Putamen (tissue), 1 donor: ENCODE data around the gene IFI27L2.

Experiments
- DNase-seq: peaks from one replicate; pipeline ENCODE4 v3.0.0-alpha.2; 2016; ENCODE audit warnings: low spot score

IFI27L2 gene

DNA sequence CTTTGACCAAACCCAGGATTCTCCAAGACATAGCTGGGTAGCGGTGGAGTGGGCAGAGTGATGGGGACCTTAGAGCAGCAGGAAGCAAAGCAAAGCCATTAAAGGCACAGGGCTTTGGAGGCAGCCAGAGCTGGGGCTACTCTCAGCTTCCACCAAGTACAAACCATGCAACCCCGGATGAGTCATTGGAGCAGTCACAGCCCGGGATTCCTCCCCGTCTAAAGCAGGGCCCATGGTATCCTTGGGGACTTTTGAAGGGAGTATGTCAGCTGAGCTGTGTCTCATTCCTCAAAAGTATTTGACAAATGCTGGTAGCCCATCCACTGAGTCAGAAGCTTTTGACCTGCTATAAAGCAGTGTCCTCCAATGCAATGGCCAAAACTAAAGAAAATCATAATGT, 28.6 kb downstream of the IFI27L2 start:
- no peak for DNase-seq

DNA sequence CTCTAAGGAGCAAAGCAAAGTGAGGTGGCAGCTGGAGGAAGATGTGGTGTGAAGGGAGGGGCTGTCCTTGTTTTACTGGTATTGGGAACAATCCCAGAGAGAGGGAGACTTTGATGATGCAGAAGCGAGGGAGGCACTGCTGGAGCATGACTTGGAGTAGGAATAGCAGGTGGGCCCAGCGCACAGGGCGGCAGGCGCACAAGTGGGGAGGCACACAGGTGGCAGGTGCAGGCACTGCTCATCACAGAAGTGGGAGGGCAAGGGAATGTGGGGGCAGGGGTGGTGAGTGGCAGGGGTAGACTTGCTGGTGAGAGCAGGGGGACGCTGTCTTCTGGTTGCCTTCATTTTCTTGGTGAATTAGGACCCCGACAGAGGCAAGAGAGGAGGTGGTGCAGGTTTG, 30.4 kb downstream of the IFI27L2 start:
- DNase-seq = peak; percentile 31

DNA sequence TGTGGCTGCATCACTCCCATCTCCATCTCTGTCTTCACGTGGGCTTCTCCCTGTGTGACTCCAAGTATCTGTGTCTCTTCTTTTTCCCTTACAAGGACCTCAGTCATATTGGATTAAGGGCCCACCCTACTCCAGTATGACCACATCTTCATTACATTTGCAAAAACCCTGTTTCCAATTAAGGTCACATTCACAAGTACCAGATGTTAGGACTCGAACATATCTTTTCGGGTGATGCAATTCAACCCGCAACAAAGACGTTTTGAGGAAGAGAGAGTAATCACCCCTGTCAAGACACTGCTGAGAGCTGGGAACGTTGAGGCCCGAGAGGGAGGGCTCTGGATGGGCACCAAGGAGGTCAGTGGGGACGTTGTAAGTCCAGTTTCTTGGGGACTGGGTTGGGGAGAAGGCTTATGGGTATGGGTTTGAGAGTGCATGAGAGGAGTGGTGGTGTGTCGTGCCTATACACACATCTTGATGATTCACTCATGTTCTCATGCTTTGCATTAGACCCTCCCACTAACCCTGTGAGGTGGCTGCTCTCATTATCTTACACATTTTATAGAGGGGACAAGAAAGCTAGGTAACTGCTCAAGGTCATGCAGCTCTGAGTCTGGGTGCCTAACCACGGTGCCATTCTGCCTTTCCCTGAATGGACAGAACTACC, 30.9 kb downstream of the IFI27L2 start:
- no peak for DNase-seq

DNA sequence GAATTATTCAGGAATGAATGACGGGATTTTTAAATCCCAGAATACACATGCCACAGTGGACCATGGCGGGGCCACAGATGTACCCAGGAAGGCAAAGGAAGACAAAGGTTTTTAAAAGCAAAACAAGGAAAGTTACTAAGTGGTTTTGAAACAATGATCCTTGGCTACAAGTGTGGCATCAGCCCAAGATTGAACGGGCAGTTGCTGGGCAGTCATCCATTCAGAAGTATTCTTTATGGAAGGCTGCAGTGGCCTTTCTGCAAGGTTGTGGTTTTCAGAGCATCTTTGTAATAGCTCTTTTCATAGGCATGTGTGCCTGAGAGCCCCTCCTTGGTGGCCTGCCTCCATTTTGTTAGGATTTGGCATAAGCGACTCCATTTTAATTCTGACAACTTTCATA, 32.3 kb downstream of the IFI27L2 start:
- no peak for DNase-seq

DNA sequence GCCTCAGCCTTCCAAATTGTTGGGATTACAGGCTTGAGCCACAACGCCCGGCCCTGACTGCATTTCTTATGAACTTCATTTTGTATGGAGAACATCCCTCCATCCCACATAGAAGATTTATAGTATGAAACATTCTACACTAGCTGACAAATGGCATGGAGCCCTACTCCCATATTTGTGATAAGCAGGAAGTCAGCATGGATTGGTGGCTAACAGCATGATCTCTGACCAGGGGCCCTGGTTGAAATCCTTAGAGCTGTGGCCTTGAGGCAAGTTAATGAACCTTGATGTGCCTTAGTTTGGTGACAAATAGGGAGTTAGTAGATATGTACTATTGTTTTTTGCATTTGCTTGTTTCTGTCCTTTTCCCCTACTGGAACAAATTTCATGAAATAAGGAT, 36.0 kb downstream of the IFI27L2 start:
- no peak for DNase-seq

DNA sequence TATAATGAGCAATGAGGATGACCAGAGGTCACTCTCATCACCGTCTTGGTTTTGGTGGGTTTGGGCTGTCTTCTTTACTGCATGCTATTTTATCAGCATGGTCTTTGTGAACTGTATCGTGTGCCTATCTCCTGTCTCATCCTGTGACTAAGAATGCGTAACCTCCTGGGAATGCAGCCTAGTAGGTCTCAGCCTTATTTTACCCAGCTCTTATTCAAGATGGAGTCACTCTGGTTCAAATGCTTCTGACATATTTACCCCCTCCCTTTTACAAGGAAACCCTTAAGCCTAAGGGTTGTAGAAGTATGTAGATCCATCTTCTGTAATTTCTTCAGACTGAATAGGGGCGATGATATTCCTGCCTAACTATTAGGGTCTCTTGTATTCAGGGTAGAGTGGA, 39.9 kb downstream of the IFI27L2 start:
- no peak for DNase-seq

DNA sequence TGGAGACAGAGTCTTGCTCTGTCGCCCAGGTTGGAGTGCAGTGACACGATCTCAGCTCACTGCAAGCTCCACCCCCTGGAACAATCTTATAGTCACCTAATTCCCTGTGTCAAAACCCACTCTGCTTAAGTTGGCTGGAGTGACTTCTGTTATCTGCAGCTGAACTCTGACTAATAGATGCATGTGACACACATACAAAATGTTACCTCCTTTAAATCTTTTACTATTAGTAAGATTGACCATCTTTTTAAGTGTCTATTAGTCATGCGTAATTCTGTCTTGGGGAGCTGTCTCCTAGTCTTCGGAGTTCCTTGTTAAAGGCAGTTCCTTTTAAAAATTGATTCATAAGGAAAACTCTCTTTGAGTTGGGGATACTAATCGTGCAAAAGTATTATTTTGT, 40.9 kb downstream of the IFI27L2 start:
- DNase-seq = no peak

DNA sequence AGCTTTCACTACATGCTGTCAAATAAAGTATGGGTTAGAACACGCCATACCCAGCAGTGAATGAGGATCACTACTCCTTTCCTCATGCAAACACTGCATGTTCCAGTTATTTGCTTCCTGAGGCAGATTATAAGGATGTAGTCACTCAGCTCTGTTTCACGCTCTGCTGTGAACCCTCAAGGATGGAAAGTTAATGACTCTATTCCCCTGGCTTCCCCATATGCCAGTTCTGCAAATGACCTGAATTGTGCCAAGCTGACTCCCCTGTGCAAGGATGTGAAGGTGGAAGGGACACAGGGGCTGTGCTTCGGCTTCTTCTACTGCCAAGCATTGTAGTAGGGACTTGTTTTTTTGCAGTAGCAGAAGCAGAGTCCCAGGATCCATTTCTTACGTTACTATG, 41.5 kb downstream of the IFI27L2 start:
- no peak for DNase-seq

DNA sequence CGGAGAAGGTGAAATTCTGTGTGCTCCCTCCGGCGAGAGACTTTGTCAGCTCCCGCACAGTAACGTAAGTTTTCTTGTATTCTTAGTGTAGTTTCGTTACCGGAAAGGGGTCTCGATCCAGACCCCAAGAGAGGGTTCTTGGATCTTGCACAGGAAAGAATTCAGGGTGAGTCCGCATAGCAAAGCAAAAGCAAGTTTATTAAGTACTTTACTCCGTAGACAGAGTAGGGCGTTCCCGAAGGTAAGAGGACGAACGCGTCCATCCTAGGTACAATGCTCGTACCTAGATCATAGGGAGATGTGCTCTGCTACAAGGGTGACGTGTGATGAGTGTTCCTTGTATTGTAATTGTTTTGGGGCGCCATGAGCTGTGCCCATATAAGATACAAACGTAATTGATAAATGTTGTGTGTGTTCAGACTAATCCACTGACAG, 48.0 kb downstream of the IFI27L2 start:
- DNase-seq = no peak

DNA sequence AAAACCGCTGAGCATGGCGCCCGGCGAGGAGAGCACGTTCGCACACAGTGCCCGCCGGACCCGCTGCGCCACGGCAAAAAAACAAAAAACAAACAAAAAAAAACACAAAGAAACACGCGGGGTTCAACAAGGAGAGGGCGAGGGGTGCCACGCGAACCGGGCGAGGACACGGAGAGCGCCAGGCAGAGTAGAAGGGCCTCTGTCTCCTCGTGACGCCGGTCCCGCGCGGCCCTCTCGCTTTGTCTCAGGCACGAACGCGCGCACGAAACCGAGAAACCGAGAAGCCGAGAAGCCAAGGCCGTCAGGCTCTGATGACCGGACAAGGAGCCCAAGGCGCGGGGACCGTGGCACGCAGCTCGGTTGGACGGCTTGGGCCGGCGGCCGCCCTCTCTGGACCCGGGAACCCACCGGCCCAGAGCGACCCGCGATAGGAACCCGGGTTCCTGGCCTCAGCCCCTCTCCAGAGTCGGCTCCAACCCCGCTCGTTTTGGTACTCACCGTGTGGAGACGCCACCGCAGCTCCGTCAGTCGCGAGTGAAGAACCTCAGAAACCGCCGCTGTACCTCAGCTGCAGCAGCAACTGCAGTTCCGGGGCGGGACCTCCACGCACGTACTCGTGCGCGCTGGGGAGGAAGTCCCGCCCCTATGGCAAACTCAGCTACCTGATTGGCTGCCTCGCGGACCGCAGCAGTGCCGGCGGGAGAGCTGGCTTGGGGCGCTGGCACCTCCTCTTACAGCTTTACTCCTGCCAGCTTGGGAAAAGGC, 48.6 kb downstream of the IFI27L2 start, which contains the start of the genes DDX24 and IFI27L1:
Gene DDX24 (minus strand): TSS at position 582 of the 765 bp plus-strand sequence. CDS start 1,460 bp downstream, outside the sequence.
Gene IFI27L1 (plus strand): TSS at position 690 of the 765 bp plus-strand sequence. CDS start 15,628 bp downstream, outside the sequence.
- peak; percentile 95 for DNase-seq

DNA sequence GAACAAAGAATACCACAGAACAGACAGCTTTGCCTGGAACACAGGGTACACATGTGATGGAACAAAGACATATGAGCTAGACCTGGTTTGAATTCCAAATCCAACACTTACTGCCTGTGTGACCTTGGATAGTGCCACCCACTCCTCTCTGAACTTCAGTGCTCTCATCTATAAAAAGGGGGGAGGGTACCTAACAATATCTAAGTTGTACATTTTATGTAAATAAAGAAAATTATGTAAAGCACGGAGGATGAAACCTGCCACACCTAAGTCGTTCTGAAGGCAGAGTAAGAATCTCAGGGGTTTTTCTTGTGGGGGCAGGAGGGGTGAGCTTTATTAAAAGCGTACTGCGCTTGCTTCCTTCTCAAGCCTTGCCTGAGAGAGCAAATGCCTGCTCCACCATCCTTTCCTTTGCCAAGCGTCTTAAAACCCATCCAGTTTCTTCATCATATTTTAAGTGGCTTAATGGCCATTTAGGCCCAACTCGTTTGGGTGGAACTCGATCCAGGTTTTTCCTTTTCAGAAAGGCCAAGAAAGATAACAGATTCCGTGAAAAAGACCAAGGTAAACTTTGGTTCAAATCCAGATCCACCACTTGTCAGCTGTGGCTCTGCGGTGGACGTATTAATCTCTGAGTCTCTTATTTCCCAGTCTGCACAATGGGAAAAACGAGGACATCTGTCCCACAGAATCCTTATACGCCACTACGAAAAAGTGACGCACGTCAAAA, 49.3 kb downstream of the IFI27L2 start:
- DNase-seq = no peak

DNA sequence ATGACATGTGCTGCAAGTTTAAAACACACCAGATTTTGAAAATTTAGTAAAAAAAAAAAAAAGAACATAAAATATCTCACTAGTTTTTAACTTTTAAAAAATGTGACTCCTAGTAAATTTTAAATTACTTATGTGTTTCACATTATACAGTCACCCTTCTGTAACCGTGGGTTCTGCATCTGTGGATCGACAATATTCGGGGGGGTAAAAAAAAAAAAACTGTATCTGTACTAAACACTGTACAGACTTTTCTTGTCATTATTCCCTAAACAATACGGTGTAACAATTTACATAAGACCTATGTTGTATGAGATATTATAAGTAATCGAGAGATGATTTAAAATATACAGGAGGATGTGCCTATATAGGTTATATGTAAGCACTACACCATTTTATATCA, 51.6 kb downstream of the IFI27L2 start:
- DNase-seq = no peak
